T-helper 2 cell treated with Interferon-gamma antibody and Interleukin-4, amounts not matched to agents 5 μg/mL and 100 μg/mL, for 36 hours (primary cell): Measurements from ENCODE around the gene CSNK2A2.

ENCODE experiments used
- DNase-seq: peaks from one replicate; pipeline ENCODE4 v3.0.0; 2021; ENCODE audit warnings: low spot score
- H3K27ac Mint-ChIP-seq: one replicate; pipeline ENCODE4 v1.8.0; 2021; ENCODE audit warnings: mild to moderate bottlenecking, mixed read lengths
- H3K27me3 Mint-ChIP-seq: one replicate; pipeline ENCODE4 v1.8.0; 2021; ENCODE audit warnings: low read depth, mixed read lengths
- H3K36me3 Mint-ChIP-seq: one replicate; pipeline ENCODE4 v1.8.0; 2021; ENCODE audit warnings: low read depth, mixed read lengths
- H3K4me1 Mint-ChIP-seq: one replicate; pipeline ENCODE4 v1.8.0; 2021; ENCODE audit warnings: low read depth, mixed read lengths
- H3K4me3 Mint-ChIP-seq: one replicate; pipeline ENCODE4 v1.8.0; 2022; ENCODE audit warnings: mild to moderate bottlenecking, moderate library complexity, mixed read lengths
- H3K9me3 Mint-ChIP-seq: one replicate; pipeline ENCODE4 v1.8.0; 2021; ENCODE audit warnings: mixed read lengths

The CSNK2A2 gene

DNA sequence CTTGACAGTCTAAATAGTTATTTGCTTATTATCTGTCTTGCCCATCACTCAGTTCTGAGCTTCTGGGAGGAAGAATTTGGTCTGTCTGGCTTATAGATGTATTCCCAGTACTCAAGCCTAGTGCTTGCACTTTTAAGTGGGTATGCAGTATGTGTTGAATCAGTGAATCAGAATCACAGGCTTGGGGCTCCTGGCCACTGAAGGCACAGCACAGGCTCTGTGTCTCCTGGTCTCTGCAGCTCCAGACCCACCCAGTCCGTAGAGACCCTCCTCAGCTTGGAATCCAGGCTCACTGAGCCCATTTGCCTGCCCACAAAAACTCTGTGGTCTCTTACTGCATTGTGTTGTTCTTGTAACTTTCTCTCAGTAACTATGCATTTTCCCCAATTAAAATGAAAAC lies 49.4 kb downstream of the CSNK2A2 start:
- Mint-ChIP-seq H3K4me1 (no peaks in the 10 kb centered on the region), H3K9me3 (no peaks in the 10 kb centered on the region), H3K27ac (no peak overlapping the region), H3K36me3 (no peaks in the 10 kb centered on the region), H3K27me3 (peaks cover 2% of the 10 kb centered on the region), H3K4me3 (no peak overlapping the region)
- DNase-seq: no peak

DNA sequence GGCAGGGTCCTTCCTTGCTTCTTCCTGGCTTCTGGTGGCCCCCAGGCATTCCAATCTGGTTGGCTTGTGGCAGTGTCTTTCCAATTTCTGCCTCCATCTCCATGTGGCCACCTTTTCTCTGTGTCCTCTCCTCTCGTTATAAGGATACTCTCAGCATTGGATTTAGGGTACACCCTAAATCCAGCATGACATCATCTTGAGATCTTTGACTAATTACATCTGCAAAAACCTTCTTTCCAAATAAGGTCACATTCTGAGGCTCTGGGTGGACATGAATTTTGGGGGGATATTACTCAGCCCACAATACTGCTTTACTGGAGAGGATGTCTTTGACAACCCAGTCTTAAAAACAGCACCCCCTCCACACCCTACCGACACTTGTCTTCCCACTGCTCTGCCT lies 49.8 kb downstream of the CSNK2A2 start:
- no peak overlapping the region for H3K27ac Mint-ChIP-seq
- peaks cover 2% of the 10 kb centered on the region for H3K27me3 Mint-ChIP-seq
- no peaks in the 10 kb centered on the region for H3K9me3 Mint-ChIP-seq
- no peaks in the 10 kb centered on the region for H3K4me1 Mint-ChIP-seq
- DNase-seq: no peak
- H3K4me3 Mint-ChIP-seq: no peak overlapping the region
- H3K36me3 Mint-ChIP-seq: no peaks in the 10 kb centered on the region

DNA sequence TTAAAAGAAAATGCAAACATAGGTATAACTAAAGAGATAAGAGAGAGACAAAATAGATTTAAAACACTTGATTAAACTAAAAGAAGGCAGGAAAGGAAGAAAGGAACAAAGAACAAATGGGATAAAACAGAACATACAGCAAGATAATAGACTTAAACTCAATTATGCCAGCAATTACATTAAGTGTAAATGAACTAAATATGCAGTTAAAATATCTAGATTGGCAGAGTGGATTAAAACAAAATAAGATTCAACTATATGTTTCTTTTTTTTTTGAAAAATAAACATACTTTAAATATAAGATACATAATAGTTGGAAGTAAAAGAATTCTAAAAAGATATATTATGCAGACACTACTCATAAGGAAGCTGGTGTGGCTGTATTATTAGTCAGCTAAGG lies 59.1 kb downstream of the CSNK2A2 start:
- Mint-ChIP-seq H3K4me3 (no peak overlapping the region), H3K27ac (no peak overlapping the region), H3K36me3 (peaks cover 3% of the 10 kb centered on the region), H3K9me3 (peaks cover 17% of the 10 kb centered on the region), H3K4me1 (no peaks in the 10 kb centered on the region), H3K27me3 (no peaks in the 10 kb centered on the region)
- no peak for DNase-seq

DNA sequence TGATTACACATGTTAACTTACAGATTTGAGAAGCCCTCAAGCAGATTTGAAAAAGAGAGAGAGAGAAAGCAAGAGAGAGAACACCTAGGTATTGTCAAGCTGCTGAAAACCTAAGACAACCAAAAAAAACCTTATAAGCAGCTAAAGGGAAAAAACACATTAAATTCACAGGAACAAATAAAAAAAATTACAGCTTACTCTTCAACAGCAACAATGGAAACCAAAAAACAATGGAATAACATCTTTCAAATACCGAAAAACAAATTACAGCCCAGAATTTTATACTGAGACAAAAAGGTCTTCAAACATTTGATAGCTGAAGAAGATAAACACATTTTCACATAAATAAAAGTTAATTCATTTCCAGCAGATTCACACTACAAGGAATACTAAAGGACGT lies 60.3 kb downstream of the CSNK2A2 start:
- no peak for DNase-seq
- no peaks in the 10 kb centered on the region for H3K4me1 Mint-ChIP-seq
- H3K27ac Mint-ChIP-seq: no peak overlapping the region
- H3K27me3 Mint-ChIP-seq: no peaks in the 10 kb centered on the region
- H3K36me3 Mint-ChIP-seq: peaks cover 3% of the 10 kb centered on the region
- H3K4me3 Mint-ChIP-seq: no peak overlapping the region
- peaks cover 17% of the 10 kb centered on the region for H3K9me3 Mint-ChIP-seq

DNA sequence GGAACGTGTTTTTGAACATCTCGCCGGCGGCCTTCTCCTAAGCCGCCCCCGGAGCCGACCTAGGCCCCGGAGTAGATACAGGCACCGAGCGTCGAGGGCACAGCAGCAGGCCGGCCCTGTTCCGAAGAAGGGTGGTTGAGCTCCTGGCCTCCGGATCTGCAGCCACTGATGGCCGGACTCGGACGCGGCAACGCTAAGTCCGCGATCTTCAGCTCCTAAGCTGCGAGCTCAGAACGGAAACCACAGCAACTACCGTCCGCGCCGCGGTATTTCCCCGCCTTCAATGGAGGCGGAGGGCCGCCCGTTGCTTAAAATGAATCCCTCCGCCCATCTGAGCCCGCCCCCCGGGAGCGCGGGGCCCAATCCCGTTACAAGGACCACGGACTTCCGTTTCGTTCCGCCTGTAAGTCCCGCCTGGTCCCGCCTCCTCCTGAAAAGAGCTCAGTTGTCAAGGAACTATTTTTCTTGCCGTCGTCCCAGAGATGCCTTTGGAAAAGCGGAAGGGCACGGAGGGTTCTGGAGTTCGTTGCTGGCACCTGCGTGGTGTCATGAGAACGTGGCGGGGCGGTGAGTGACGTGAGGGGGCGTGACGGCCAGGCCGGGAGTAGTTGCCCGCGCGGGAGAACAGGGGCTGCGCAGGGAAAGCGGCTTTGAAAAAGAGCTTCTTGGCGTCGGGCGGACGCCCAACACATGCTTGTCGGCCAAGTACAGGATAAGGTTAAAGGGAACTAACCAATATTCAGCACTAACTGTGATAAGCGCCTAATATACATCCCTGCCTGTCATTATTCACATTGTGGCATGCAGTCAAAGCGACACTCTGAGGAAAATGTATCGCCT lies 68.6 kb downstream of the CSNK2A2 start, which contains the start of gene CFAP20:
TSS of gene CFAP20 (minus strand) at position 285 of the 840 bp plus-strand sequence. CDS start at position 19, 266 bp downstream.
- H3K4me3 Mint-ChIP-seq: peak within 1 kb of the TSS; percentile 87
- no peaks in the 10 kb centered on the region for H3K9me3 Mint-ChIP-seq
- peak; percentile 98 for DNase-seq
- peak within 1 kb of the TSS; percentile 82 for H3K27ac Mint-ChIP-seq
- peaks cover 32% of the 10 kb centered on the region for H3K4me1 Mint-ChIP-seq
- no peaks in the 10 kb centered on the region for H3K27me3 Mint-ChIP-seq
- H3K36me3 Mint-ChIP-seq: peaks cover 9% of the 10 kb centered on the region

DNA sequence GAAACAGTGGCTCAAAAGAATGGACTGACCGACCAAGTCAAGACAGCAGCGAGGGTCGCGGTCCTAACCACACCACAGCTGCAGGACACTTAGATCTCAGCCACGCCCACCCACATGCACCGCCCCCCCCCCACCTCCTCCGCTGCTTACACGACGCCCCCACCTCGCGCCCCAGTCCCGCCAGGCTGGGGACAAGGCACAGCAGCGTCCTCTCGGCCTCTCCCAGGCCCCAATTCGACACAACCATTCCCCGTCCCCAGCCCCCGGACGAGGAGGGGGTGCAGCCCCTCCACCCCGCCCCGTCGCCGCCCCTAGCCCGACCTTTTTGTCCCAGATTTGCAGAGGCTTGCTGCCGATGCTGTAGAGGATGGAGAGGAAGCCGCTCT lies 69.2 kb downstream of the CSNK2A2 start:
- Mint-ChIP-seq H3K27me3 (no peaks in the 10 kb centered on the region), H3K9me3 (no peaks in the 10 kb centered on the region), H3K27ac (peak overlapping the region; percentile 82), H3K4me3 (peak overlapping the region; percentile 87), H3K4me1 (peaks cover 38% of the 10 kb centered on the region), H3K36me3 (peaks cover 9% of the 10 kb centered on the region)
- DNase-seq: no peak

DNA sequence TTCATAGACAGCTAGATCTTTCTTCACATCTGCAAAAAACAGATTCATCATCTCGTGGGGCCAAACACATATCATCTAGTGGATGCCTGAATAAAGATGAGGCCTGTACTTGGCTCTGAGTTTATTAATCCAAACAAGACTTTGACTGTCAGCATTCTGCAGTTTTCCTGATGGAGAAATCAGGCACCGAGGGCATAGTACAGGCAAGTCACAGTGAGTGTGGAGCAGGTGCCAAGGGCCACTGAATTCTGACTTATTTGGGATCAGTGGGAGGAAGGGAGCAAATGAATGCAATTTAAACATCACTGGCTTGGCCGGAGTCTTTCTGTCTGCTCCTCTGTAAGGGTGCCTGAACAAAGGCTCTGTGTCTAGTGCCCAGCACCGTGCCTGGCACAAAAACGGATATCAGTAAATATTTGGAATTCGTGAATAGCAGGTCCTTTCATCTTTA lies 69.7 kb downstream of the CSNK2A2 start:
- peaks cover 9% of the 10 kb centered on the region for H3K36me3 Mint-ChIP-seq
- H3K4me1 Mint-ChIP-seq: peaks cover 39% of the 10 kb centered on the region
- peak overlapping the region; percentile 82 for H3K27ac Mint-ChIP-seq
- no peaks in the 10 kb centered on the region for H3K9me3 Mint-ChIP-seq
- peak overlapping the region; percentile 87 for H3K4me3 Mint-ChIP-seq
- H3K27me3 Mint-ChIP-seq: no peaks in the 10 kb centered on the region
- DNase-seq: no peak

DNA sequence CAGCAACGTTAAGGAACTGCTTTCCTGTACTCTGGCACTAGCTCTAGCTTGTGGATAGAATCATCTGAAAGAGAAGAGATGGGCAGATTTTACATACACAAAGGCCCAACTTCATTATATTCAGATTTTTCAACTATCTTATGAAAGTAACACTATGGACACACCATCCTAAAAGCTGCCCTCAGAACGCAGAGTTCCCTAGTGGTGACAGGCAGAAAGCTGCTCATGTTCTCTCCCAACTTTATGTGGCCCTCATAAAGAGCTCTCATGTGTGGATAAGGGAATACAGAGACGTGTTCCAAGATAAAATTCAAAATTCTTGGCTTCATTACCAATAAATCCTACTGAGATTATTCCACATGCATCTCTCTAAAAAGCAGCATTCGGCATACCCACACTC lies 70.3 kb downstream of the CSNK2A2 start:
- peaks cover 40% of the 10 kb centered on the region for H3K4me1 Mint-ChIP-seq
- H3K27ac Mint-ChIP-seq: peak overlapping the region; percentile 82

DNA sequence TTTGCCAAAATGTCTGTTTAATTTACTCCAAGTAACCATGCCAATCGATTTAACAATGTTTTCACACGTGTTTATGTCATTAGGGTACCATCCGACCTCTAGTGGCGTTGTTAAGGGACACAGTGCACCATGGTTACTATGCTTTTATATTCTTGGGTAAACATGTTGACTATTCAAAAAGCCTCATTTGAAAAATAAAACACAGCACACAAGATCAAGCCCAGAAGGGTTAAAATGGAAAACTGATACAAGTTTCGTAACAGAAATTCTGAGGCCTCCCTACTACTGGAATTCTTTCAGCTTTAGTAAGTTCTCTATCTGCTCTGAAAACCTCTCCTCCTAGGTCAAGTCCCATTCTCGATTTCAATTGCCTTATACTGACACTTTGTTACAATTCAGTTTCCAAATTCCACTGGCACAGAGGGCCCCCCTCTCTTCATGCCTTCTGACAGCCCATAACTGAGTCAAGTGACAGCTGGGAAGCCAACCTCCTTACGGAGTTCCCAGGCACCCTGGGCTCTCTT lies 70.8 kb downstream of the CSNK2A2 start:
- Mint-ChIP-seq H3K27me3 (no peaks in the 10 kb centered on the region), H3K27ac (peak overlapping the region; percentile 82), H3K36me3 (peaks cover 9% of the 10 kb centered on the region), H3K4me1 (peaks cover 42% of the 10 kb centered on the region), H3K4me3 (peak overlapping the region; percentile 87), H3K9me3 (no peaks in the 10 kb centered on the region)
- DNase-seq: no peak

More for the DNA sequence above, 70.3 kb downstream of the CSNK2A2 start:
- peak overlapping the region; percentile 87 for H3K4me3 Mint-ChIP-seq
- peaks cover 9% of the 10 kb centered on the region for H3K36me3 Mint-ChIP-seq
- DNase-seq: no peak
- no peaks in the 10 kb centered on the region for H3K9me3 Mint-ChIP-seq
- no peaks in the 10 kb centered on the region for H3K27me3 Mint-ChIP-seq

DNA sequence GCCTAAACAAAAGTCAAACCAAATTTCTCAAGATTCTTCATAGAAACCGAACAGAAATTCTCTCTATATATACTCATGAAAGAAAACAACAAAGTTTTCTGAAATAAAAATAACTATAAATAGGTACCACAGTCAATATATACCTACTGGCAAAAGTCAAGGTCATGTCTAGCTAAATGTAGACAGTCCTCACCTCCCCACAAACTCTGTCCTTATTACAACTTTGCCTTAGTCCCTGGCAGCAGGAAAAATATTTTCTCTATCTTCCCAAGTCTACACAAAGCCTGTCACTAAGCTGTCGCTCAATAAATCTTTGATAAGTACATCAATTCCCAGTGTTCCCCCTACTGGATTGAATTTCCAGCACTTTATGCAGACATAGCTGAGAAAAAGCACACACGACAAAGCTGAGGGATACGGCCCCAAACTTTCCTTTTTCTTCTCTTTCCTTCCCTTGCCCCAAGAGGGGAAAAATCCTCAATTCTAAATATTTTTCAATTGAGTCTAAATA lies 71.4 kb downstream of the CSNK2A2 start:
- no peaks in the 10 kb centered on the region for H3K9me3 Mint-ChIP-seq
- H3K27me3 Mint-ChIP-seq: no peaks in the 10 kb centered on the region
- DNase-seq: no peak
- peak overlapping the region; percentile 82 for H3K27ac Mint-ChIP-seq
- peak overlapping the region; percentile 87 for H3K4me3 Mint-ChIP-seq
- peaks cover 47% of the 10 kb centered on the region for H3K4me1 Mint-ChIP-seq
- peaks cover 9% of the 10 kb centered on the region for H3K36me3 Mint-ChIP-seq

DNA sequence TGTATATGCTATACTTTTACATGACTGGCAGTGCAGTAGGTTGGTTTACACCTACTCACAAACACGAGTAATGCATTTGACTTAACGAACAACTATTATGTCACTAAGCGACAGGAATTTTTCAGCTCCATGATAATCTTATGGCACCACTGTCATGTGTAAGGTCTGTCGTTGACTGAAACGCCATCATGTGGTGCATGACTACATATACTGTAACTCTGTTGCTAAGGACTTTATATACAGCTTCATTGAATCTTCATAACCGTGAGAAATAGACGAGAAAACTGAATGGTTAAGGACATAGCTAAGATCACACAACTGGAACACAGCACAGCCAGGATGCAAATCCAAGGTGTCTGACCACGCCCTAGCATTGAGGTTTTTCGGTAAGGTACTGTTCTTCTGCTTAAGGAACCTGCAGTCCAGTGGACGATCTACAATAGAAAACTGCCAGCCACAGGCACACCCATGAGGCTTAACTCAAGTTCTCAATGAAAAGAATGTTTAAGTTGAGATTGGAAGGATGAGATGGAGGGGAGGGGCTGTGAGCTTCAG lies 72.0 kb downstream of the CSNK2A2 start:
- H3K36me3 Mint-ChIP-seq: peaks cover 9% of the 10 kb centered on the region
- H3K9me3 Mint-ChIP-seq: no peaks in the 10 kb centered on the region
- peaks cover 52% of the 10 kb centered on the region for H3K4me1 Mint-ChIP-seq
- no peaks in the 10 kb centered on the region for H3K27me3 Mint-ChIP-seq
- H3K4me3 Mint-ChIP-seq: no peak overlapping the region
- DNase-seq: no peak
- H3K27ac Mint-ChIP-seq: peak overlapping the region; percentile 5

DNA sequence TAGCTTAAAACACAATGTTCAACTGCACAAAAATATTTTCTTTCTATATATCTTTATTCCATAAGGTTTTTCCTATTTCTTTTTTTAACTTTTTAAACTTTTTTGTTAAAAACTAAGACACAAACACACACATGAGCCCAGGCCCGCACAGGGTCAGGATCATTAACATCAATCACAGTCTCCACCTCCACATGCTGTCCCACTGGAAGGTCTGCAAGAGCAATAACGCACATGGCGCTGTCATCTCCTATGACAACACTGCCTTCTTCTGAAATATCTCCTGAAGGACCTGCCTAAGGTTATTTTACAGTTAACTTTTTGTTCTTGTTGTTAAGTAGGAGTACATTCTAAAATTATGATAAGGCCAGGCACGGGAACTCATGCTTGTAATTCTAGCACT lies 72.9 kb downstream of the CSNK2A2 start:
- no peak for DNase-seq
- Mint-ChIP-seq H3K4me3 (no peak overlapping the region), H3K9me3 (no peaks in the 10 kb centered on the region), H3K36me3 (peaks cover 9% of the 10 kb centered on the region), H3K4me1 (peaks cover 53% of the 10 kb centered on the region), H3K27me3 (no peaks in the 10 kb centered on the region), H3K27ac (no peak overlapping the region)

DNA sequence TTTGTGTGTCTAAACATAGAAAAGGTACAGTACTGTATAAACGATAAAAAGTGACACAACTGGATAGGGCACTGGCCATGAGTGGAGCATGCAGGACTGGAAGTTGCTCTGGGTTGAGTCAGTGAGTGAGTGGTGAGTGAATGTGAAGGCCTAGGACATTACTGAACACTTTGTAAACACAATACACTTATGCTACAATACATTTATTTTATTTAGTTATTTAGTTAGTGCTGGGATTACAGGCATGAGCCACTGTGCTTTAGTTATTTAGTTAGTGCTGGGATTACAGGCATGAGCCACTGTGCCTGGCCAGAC lies 73.3 kb downstream of the CSNK2A2 start:
- no peak overlapping the region for H3K4me3 Mint-ChIP-seq
- H3K27ac Mint-ChIP-seq: no peak overlapping the region
- H3K27me3 Mint-ChIP-seq: no peaks in the 10 kb centered on the region
- DNase-seq: no peak
- H3K9me3 Mint-ChIP-seq: no peaks in the 10 kb centered on the region
- peaks cover 8% of the 10 kb centered on the region for H3K36me3 Mint-ChIP-seq
- peaks cover 53% of the 10 kb centered on the region for H3K4me1 Mint-ChIP-seq

DNA sequence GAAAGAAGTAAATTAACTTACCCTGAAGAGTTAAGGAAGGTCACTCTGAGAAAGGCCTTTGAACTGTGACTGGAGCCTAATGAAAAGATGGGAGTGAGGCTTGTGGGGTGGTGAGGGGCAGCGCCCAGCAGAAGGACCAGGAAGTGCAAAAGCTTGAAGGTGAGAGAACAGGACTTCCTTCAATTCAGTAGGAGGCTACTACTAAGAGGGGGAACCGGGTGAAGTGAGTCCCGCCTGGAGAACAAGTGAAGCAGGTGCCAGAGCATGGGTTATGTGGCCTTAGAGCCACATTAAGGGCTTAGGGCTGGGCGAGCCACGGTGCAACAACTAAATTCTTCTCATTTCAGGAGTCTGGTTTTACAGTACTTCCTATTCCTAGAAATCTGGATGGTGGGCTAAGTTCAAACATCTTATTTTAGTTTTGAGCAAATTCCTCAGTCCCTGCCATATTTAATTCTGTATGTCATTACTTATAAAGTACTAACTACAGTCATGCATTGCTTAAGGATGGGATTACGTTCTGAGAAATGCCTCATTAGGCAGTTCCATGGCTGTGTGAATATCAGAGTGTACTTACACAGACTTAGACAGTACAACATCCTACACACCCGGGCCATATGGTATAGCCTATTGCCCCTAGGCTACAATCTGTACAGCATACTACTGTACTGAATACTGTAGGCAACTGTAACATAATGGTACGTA lies 73.9 kb downstream of the CSNK2A2 start:
- peaks cover 6% of the 10 kb centered on the region for H3K36me3 Mint-ChIP-seq
- H3K4me1 Mint-ChIP-seq: peaks cover 53% of the 10 kb centered on the region
- no peak overlapping the region for H3K27ac Mint-ChIP-seq
- no peaks in the 10 kb centered on the region for H3K9me3 Mint-ChIP-seq
- no peak overlapping the region for H3K4me3 Mint-ChIP-seq
- no peaks in the 10 kb centered on the region for H3K27me3 Mint-ChIP-seq
- DNase-seq: no peak
